ENCODE data around the gene DCHS1. TPM values are rescaled to one million over a fixed set of nuclear protein-coding genes. Genes with fewer than 3 reads are reported as not detected.
A peak's percentile ranks its signal among the peaks of the same experiment; 100 is the strongest.

DCHS1 gene
- total and polyA plus RNA-seq, 9 of the 15 experiments (the other 6 are each of a cell fraction or from before 2014, with no cell fraction given): 0.04 to 0.49 (median 0.14) TPM; not detected in 2

- TF ChIP-seq L3MBTL2 (IDR thresholded peaks at IDR 0.05): 0 out of 2 replicates have a peak, but pooled peaks have one; percentile 25
- TF ChIP-seq, protein P1, sequence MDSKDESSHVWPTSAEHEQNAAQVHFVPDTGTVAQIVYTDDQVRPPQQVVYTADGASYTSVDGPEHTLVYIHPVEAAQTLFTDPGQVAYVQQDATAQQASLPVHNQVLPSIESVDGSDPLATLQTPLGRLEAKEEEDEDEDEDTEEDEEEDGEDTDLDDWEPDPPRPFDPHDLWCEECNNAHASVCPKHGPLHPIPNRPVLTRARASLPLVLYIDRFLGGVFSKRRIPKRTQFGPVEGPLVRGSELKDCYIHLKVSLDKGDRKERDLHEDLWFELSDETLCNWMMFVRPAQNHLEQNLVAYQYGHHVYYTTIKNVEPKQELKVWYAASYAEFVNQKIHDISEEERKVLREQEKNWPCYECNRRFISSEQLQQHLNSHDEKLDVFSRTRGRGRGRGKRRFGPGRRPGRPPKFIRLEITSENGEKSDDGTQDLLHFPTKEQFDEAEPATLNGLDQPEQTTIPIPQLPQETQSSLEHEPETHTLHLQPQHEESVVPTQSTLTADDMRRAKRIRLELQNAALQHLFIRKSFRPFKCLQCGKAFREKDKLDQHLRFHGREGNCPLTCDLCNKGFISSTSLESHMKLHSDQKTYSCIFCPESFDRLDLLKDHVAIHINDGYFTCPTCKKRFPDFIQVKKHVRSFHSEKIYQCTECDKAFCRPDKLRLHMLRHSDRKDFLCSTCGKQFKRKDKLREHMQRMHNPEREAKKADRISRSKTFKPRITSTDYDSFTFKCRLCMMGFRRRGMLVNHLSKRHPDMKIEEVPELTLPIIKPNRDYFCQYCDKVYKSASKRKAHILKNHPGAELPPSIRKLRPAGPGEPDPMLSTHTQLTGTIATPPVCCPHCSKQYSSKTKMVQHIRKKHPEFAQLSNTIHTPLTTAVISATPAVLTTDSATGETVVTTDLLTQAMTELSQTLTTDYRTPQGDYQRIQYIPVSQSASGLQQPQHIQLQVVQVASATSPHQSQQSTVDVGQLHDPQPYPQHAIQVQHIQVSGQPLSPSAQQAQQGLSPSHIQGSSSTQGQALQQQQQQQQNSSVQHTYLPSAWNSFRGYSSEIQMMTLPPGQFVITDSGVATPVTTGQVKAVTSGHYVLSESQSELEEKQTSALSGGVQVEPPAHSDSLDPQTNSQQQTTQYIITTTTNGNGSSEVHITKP (IDR thresholded peaks at IDR 0.05; ENCODE audit: partially characterized antibody): peak; percentile 43
- TF ChIP-seq, protein P2, sequence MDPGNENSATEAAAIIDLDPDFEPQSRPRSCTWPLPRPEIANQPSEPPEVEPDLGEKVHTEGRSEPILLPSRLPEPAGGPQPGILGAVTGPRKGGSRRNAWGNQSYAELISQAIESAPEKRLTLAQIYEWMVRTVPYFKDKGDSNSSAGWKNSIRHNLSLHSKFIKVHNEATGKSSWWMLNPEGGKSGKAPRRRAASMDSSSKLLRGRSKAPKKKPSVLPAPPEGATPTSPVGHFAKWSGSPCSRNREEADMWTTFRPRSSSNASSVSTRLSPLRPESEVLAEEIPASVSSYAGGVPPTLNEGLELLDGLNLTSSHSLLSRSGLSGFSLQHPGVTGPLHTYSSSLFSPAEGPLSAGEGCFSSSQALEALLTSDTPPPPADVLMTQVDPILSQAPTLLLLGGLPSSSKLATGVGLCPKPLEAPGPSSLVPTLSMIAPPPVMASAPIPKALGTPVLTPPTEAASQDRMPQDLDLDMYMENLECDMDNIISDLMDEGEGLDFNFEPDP (CRISPR knock-in tag; IDR thresholded peaks at IDR 0.05): no peak
- TF ChIP-seq CREM (IDR thresholded peaks at IDR 0.05; ENCODE audit: low read depth): peak; percentile 16; the same call in 1 of the 2 replicates
- TF ChIP-seq EGR1 (conservative IDR thresholded peaks at IDR 0.05): peak; percentile 42; the same call in 1 of the 2 replicates
- no peak for TF ChIP-seq CHD4 (IDR thresholded peaks at IDR 0.05; ENCODE audit: insufficient read depth, insufficient replicate concordance, low read depth, low read length, poor library complexity, severe bottlenecking)
- TF ChIP-seq MTA2 (IDR thresholded peaks at IDR 0.05; ENCODE audit: low read depth): peak; percentile 26; the same call in 1 of the 2 replicates
- TF ChIP-seq ZBED1 (IDR thresholded peaks at IDR 0.05): no peak
- peak; percentile 95 for TF ChIP-seq NFIC (IDR thresholded peaks at IDR 0.05)
- no peak for TF ChIP-seq ZNF12 (CRISPR knock-in tag; IDR thresholded peaks at IDR 0.05)
- TF ChIP-seq, protein P3, sequence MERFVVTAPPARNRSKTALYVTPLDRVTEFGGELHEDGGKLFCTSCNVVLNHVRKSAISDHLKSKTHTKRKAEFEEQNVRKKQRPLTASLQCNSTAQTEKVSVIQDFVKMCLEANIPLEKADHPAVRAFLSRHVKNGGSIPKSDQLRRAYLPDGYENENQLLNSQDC (CRISPR knock-in tag; IDR thresholded peaks at IDR 0.05): no peak
- TF ChIP-seq REST (IDR thresholded peaks at IDR 0.05; ENCODE audit: borderline replicate concordance): peak; percentile 51
- TF ChIP-seq REST (CRISPR knock-in tag; IDR thresholded peaks at IDR 0.05; ENCODE audit: low read depth): no peak
- 0 out of 2 replicates have a peak, but pooled peaks have one; percentile 50 for TF ChIP-seq FOXK1 (CRISPR knock-in tag; IDR thresholded peaks at IDR 0.05; ENCODE audit: borderline replicate concordance)
Measured at GRCh38 chr11:6618117-6619003, 37.2 kb downstream of the DCHS1 start (continued).

Data from K562 (cell line).